GM21390 (cell line): ENCODE data around the gene CHST3.
"Not testable (repeated sequence)": the region's sequence is repeated elsewhere in the genome, so short reads cannot be mapped to it uniquely, and the experiment has no call there.

Experiments
- ATAC-seq: cut with Tn5 transposase; IDR thresholded peaks from one replicate; pipeline ENCODE4 v1.9.1; 2021; ENCODE audit not compliant: unreplicated experiment

Gene CHST3

DNA sequence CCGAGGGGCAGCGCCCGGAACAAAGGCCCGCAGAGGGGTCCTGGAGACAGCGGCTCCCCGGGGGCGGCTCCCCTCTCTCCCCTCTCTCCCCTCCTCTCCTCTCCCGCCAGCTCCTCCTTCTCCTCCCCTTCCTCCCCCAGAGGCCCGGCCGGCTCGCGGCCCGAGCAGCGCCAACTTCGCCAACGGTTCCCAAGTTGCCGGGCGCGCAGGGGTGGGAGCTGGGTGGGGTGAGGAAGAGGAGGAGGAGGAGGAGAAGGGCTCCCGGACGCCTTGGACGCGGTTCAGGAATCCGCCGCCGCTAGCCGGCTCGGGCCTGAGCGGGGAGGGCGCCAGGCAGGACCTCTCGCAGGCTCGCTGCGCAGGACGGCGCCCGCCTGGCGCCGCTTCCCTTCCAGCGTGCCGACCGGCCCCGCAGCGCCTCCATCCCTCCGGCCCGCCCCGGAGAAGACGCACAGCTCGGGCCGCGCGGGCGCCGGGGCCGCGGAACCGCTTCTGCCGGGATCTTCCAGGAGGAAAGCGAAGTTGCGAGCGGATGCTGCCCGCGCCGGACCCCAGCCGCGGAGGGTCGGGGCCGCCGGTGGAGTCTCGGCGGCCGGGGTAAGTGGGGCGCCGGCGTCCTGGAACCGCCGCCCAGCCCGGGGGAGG lies at the start of gene CHST3:
TSS of gene CHST3 (plus strand) at position 298 of the 645 bp plus-strand sequence. CDS start 41,448 bp downstream, outside the sequence.
- ATAC-seq = no peak

GRCh38 chr10:71916827-71917226 lies 47.4 kb upstream of the CHST3 start:
- no peak for ATAC-seq

GRCh38 chr10:71918992-71919391 lies 45.2 kb upstream of the CHST3 start:
- no peak for ATAC-seq

GRCh38 chr10:71919956-71920539 lies 44.1 kb upstream of the CHST3 start:
- ATAC-seq = not testable (repeated sequence)

DNA sequence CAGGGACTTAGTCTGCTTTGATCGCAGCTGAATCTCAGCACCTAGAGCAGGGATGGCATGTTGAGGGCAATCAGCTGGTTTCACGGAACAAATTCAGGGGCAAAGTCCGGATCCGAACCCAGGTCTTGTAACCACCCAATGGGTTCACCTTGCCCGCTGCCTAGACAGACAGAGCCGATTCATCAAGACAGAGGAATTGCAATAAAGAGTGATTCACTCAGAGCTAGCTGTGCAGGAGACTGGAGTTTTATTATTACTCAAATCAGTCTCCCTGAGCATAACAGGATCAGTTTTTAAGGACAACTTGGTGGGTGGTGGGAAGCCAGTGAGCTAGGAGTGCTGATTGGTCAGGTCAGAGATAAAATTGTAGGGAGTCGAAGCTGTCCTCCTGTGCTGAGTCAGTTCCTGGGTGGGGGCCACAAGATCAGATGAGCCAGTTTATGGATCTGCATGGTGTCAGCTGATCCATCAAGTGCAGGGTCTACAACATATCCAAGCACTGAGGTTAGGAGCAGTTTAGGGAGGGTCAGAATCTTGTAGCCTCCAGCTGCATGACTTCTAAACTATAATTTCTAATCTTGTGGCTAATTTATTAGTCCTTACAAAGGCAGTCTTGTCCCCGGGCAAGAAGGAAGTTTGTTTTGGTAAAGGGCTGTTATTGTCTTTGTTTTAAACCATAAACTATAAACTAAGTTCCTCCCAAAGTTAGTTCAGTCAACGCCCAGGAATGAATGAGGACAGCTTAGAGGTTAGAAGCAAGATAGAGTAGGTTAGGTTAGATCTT lies 43.5 kb upstream of the CHST3 start:
- ATAC-seq = no peak

- ATAC-seq = no peak
Measured at GRCh38 chr10:71921324-71922027, 42.7 kb upstream of the CHST3 start.

DNA sequence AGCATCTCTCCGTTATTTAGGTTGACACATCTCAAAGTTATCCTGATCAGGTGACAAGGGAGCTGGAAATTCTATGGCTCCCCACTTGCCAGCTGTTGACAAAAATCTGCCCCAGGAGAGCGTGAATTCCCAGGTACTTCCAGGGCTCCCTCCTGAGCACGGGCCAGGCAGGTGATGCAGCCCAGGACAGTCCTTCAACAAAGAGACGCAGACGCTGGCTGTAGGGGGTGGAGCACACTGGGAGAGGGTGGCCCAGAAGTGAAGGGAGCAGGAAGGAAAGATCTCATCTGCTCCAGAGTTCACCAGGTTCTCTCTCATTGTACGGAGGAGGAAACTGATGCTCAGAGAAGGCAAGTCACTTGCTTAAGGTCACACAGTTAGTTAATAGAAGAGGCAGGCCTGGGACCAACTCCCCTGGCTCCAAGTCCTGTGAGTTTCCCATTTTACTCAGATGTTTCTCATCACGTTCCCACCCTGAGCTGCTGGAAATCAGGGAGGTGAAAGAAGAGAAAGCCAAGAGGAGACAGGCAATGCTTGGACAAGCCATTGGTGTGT lies 41.0 kb upstream of the CHST3 start:
- no peak for ATAC-seq

DNA sequence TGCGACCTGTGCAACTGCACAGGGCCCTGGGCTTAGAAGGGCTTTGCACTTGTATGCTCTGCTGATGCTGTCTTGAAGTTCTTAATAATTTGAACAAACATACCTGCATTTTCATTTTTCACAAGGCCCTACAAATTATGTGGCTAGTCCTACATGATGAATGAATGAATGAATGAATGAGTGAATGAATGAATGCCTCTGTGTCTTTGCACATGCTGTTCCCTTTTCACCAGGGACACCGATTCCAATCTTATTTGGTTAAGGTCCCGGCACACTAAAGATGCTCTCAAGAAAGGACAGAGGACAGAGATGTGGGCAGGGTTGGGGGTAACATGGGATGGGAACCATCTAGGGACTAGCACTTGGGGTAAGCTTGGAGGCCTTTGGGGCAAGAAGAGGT lies 39.4 kb upstream of the CHST3 start:
- ATAC-seq = no peak

- ATAC-seq = no peak
Measured at GRCh38 chr10:71927159-71927558, 37.0 kb upstream of the CHST3 start.

DNA sequence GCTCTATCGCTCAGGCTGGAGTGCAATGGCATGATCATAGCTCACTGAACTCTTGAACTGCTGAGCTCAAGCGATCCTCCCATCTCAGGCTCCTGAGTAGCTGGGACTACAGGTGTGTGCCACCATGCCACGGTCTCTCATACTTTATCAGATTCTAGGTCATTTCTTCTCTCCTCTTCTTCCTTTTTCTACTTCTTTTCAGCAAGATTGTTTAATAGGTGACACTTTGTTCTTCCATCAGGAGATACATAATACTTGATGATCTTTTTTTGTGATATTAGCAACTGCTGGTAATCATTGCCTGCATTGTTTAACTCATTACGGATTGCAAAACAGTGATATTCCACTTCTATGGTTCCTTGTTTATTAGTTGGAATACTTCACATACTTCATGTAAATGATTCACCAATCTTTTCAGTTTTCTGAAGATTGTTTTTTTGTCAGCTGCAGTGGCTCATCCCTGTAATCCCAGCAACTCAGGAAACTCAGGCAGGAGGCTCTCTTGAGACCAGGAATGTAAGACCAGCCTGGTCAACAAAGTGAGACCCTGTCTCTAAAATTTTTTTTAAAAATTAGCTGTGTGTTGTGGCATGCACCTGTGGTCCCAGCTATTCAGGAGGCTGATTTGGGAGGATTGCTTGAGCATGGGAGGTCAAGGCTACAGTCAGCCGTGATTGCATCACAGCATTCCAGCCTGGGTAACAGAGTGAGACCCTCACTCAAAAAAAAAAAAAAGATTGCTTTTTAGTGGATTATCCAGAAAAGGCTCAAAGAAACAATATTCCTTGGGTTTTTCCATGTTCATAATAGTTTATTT lies 36.2 kb upstream of the CHST3 start:
- no peak for ATAC-seq

GRCh38 chr10:71931295-71931694 lies 32.9 kb upstream of the CHST3 start:
- no peak for ATAC-seq

DNA sequence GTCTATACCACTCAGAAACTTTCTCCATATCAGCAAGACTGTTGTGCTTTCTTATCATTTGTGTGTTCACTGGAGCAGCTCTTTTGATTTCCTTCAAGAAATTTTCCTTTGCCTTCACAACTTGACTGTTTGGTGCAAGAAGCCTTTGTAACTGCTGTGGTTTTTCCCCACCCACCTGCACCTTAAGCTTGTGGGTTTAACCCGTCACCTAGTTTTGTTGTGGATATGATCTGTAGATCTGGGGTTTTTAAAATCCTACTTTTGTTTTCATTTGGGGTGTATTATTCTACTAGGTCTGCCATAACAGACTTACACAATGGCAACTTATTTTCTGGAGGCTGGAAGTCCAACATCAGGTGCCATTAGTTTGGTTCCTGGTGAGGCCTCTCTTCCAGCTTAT lies 30.5 kb upstream of the CHST3 start:
- ATAC-seq = no peak

- no peak for ATAC-seq
Measured at GRCh38 chr10:71938211-71938610, 26.0 kb upstream of the CHST3 start.

DNA sequence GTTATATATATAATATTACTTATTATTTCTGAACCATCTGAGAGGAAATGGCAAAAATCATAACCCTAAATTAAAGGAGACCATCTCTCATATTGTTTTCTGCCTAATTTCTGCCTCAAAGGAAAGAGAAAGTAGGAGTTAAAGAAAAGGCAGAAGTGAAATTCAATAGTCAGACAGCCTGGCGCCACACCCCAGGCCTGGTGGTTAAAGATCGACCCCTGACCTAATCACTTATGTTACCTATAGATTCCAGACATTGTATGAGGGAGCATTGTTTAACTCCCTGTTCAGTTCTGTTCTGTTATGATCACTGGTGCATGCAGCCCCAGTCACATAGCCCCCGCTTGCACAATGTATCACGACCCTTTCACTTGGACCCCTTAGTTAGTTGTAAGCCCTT lies 24.9 kb upstream of the CHST3 start:
- no peak for ATAC-seq

GRCh38 chr10:71939861-71940474 lies 24.2 kb upstream of the CHST3 start:
- no peak for ATAC-seq

- no peak for ATAC-seq
Measured at GRCh38 chr10:71940752-71941151, 23.4 kb upstream of the CHST3 start.

DNA sequence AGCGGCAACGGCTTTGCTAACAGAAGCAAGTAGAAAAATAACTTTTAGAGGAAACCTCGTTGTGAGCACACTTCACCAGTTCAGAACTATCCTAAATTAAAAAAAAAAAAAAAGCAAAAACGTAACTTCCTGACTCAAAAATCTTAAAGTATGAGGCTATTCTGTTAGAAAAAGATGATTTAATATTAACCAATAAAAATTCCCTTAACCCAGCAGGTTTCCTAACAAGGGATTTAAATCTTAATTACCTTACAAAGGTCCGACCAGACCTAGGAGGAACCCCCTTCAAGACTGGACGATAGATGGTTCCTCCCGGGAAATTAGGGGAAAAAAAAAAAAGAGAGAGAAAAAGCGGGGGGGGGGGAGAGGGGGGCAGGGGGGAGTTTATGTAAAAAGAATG lies 22.9 kb upstream of the CHST3 start:
- ATAC-seq = no peak

DNA sequence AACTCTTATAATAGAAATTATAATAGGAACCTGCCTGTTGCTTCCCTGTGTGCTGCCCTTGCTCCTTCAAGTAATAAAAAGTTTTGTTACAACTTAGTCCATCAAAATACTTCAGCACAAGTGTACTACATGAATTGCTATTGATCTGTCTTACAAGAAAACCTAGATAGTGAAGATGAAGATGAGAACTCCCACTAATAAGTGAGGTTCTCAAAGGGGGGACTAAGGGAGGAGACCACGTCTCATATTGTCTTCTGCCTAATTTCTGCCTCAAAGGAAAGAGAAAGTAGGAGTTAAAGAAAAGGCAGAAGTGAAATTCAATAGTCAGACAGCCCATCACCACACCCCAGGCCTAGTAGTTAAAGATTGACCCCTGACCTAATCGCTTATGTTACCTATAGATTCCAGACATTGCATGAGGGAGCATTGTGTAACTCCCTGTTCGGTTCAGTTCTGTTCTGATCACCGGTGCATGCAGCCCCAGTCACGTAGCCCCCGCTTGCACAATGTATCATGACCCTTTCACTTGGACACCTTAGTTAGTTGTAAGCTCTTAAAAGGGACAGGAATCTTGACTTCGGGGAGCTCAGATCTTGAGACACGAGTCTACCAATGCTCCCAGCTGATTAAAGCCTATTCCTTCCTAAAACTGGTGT lies 18.2 kb upstream of the CHST3 start:
- no peak for ATAC-seq

- ATAC-seq = no peak
Measured at GRCh38 chr10:71946700-71947099, 17.5 kb upstream of the CHST3 start.
